ENCODE measurements around the gene ZNF282.
A peak's percentile ranks its signal among the peaks of the same experiment; 100 is the strongest.
"Not testable (repeated sequence)": the region's sequence is repeated elsewhere in the genome, so short reads cannot be mapped to it uniquely, and the experiment has no call there.

The ZNF282 gene

DNA sequence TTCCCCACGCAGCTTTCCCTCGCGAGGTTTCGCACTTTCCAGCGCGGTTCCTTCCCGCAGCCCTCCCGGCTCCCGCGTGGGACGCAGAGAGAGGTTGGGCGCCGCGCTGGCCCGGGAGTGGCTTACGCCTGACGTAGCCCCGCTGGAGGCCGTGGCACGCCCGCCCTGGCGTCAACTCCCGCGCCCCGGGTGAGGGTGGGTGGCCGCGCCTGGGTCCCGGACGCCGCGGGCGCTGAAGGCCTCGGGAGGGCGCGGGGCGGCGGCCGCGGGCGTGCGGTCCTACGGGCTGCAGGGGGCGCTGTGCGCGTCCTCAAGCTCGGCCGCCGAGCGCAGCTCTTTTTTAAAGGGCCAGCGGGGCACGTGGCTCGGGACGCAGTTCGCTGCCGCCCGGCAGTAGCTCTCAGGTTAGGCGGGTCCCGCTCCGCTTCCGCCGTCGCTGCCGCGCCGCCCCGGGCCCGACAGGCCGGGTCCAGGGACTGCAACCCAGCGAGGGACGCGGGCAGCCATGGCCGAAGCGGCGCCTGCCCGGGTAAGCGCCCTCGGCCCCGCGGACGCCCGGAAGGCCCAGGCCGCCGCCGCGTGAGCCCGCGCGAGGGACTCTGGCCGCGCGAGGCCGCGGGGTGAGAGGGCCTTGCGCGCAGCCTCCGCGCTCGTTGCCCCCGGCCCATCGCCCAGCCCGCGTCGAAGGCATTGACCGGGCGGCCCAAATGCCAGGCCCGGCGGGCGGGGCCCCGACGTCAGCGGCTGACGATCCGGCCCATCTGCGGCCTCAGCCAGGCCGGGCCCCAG is 66.7 kb downstream of the ZNF282 start, which contains the start of gene ZNF783:
TSS of gene ZNF783 (plus strand) at position 368 of the 789 bp plus-strand sequence. CDS start at position 506, 138 bp downstream.
- DNase-seq = peak; percentile 80

DNA sequence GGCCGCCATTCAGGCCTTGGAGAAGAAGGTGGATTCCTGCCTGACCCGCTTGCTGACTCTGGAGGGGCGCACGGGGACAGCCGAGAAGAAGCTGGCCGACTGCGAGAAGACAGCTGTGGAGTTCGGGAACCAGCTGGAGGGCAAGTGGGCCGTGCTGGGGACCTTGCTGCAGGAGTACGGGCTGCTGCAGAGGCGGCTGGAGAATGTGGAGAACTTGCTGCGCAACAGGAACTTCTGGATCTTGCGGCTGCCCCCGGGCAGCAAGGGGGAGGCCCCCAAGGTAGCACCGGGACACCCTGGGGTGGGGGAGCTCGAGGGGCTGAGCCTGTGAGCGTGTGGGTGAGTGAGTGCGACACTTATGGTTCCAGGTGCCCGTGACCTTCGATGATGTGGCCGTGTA is 71.1 kb downstream of the ZNF282 start:
- DNase-seq = no peak

DNA sequence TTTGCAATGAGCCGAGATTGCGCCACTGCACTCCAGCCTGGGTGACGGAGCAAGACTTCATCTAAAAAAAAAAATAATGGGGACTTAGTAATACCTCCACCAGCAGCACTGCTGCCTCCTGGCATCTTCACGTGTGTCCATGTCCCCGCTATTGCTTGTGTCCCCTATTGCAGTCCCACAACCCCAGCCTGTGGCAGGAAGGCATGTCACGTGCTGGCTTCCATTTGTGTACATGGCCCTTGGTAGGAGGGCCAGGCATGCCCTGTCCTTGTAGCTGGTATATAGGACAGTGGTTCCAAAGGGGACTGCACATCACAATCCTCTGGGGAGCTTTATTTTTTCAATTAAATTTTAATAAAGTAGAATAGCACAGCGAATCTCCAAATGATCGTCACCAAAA is 72.4 kb downstream of the ZNF282 start:
- DNase-seq = no peak

DNA sequence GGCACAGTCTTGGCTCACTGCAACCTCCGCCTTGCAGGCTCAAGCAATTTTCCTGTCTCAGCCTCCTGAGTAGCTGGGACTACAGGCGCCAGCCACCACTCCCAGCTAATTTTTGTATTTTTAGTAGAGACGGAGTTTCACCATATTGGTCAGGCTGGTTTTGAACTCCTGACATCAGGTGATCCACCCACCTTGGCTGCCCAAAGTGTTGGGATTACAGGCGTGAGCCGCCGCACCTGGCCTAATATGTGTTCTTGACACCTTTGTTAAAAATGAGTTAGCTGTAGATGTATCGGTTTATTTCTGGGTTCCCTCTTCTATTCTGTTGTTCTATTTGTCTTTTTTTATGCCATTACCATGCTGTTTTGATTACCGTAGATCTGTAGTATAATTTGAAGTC is 79.1 kb downstream of the ZNF282 start:
- DNase-seq = not testable (repeated sequence)

Measured in stimulated activated CD4-positive, alpha-beta T cell treated with anti-CD3 and anti-CD28 coated beads, Interleukin-12 subunit alpha, Interleukin-12 subunit beta, amount 100 ng/mL, for 4 hours (primary cell).